Lower lobe of right lung (tissue), 2 donors: Measurements from ENCODE around the gene ZBTB42. TPM values are rescaled to one million over a fixed set of nuclear protein-coding genes. Genes with fewer than 3 reads are reported as not detected.

Experiments used
- ATAC-seq, 2 donors: fragments of 200-7000 bp; cut with Tn5 transposase; one replicate each; pipeline ENCODE4 v1.9.1; 2020 to 2022; ENCODE audit warnings: mild to moderate bottlenecking in 2 of 2, moderate library complexity in 2 of 2
- DNase-seq: peaks from one replicate; pipeline ENCODE4 v3.0.0-alpha.2; 2020
- H3K27ac ChIP-seq: fragments of 200-600 bp; one replicate; pipeline ENCODE4 v1.8.0; 2022
- H3K27me3 ChIP-seq: fragments of 200-600 bp; one replicate; pipeline ENCODE4 v1.8.0; 2022; ENCODE audit warnings: low read depth
- H3K36me3 ChIP-seq: fragments of 200-600 bp; one replicate; pipeline ENCODE4 v1.8.0; 2022; ENCODE audit warnings: mild to moderate bottlenecking
- H3K4me1 ChIP-seq: fragments of 200-600 bp; one replicate; pipeline ENCODE4 v1.8.0; 2022
- H3K4me3 ChIP-seq: fragments of 200-600 bp; one replicate; pipeline ENCODE4 v1.8.0; 2022; ENCODE audit warnings: mild to moderate bottlenecking
- H3K9me3 ChIP-seq: fragments of 200-600 bp; one replicate; pipeline ENCODE4 v1.8.0; 2022
- CTCF ChIP-seq: fragments of 200-600 bp; IDR thresholded peaks from one replicate; pipeline ENCODE4 v1.8.0; 2022; ENCODE audit warnings: antibody characterized with exemption, mild to moderate bottlenecking
- intact Hi-C: fragments of 100-400 bp; cut with DNase I; formaldehyde crosslinking; loops from one replicate; pipeline ENCODE4 v1.11.0; 2022
- total RNA-seq: library from RNA; stranded (reverse); fragmentation: NEBNext Ultra II Directional; extraction: Animal tissue kit (Norgen Biotek cat#: 25700); gene quantifications from one replicate; pipeline ENCODE4 v1.2.1, GENCODE V29; 2021
- donor health status: DM: no; HTN: yes; CAD: no; lungs with severe emphysema.

Gene ZBTB42
- total RNA-seq, 1 donor from 2014 or later = 13.1 TPM

- H3K27ac ChIP-seq = peak overlapping the region; percentile 98
- peaks cover 37% of the 10 kb centered on the region for H3K36me3 ChIP-seq
- H3K4me3 ChIP-seq = peak overlapping the region; percentile 98
- ATAC-seq (peak; percentile 4 to 18), DNase-seq (no peak)
- no peak for TF ChIP-seq CTCF
- no peaks in the 10 kb centered on the region for H3K27me3 ChIP-seq
- intact Hi-C loops = no loop called here
- H3K4me1 ChIP-seq = peaks cover 22% of the 10 kb centered on the region
- no peaks in the 10 kb centered on the region for H3K9me3 ChIP-seq
Observed at GRCh38 chr14:104753528-104754212, 47.2 kb upstream of the ZBTB42 start.

- Histone ChIP-seq H3K36me3 (peaks cover 43% of the 10 kb centered on the region), H3K4me3 (peak overlapping the region; percentile 98), H3K4me1 (peaks cover 22% of the 10 kb centered on the region), H3K27ac (peak overlapping the region; percentile 98), H3K9me3 (no peaks in the 10 kb centered on the region), H3K27me3 (no peaks in the 10 kb centered on the region)
- DNase-seq = no peak
- intact Hi-C loops = no loop called here
- TF ChIP-seq CTCF = no peak
- ATAC-seq = no peak
Observed at GRCh38 chr14:104754213-104754851, 46.6 kb upstream of the ZBTB42 start.

DNA sequence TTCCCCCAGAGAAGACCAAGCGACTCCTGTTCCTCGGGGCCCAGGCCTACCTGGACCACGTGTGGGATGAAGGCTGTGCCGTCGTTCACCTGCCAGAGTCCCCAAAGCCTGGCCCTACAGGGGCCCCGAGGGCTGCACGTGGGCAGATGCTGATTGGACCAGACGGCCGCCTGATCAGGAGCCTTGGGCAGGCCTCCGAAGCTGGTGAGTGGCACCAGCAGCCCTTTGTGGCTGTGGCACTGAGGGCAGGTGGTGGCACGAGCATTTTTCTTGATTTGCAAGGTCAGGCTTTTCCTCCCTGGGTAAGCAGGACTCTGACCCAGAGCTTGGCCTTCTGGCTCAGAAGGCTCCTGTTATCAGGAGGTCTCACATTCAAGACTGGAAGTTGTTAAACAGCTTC is 45.3 kb upstream of the ZBTB42 start:
- H3K27me3 ChIP-seq = no peaks in the 10 kb centered on the region
- no peak for ATAC-seq
- H3K36me3 ChIP-seq = peaks cover 54% of the 10 kb centered on the region
- DNase-seq = no peak
- TF ChIP-seq CTCF = no peak
- intact Hi-C loops = no loop called here
- H3K27ac ChIP-seq = no peak overlapping the region
- peaks cover 22% of the 10 kb centered on the region for H3K4me1 ChIP-seq
- H3K4me3 ChIP-seq = no peak overlapping the region
- no peaks in the 10 kb centered on the region for H3K9me3 ChIP-seq

DNA sequence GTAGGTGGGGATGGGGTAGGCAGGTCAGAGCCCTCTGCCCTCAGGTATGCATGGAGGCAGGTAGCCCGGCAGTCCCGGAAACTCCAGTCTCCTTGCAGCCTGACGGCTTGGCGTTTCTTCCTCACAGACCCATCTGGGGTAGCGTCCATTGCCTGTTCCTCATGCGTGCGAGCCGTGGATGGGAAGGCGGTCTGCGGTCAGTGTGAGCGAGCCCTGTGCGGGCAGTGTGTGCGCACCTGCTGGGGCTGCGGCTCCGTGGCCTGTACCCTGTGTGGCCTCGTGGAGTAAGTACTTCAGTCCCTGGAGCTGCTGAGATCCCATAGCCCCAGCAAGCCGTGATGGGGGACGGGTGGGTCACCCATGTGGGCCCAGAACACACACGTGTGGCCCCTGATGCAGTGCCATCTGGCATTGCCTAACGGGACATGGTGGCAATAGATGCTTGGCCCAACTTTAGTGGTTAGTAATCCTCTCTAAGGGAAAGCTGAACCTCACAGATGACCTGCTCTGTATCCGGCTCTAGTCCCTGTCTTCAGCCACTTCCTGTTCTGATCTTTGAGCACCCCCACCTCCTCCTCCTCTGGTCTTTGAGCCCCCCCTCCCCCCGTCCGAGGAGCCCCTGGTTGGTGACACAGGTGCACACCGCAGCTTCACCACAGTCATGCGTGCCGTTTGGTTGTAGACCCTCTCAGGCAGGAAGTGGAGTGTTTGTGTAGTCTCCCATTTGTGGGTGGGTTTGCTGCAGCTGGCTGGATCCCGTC is 44.2 kb upstream of the ZBTB42 start:
- Histone ChIP-seq H3K4me3 (no peak overlapping the region), H3K36me3 (peaks cover 64% of the 10 kb centered on the region), H3K27me3 (no peaks in the 10 kb centered on the region), H3K4me1 (peaks cover 22% of the 10 kb centered on the region), H3K27ac (no peak overlapping the region), H3K9me3 (no peaks in the 10 kb centered on the region)
- intact Hi-C loops = no loop called here
- TF ChIP-seq CTCF = no peak
- ATAC-seq (no peak), DNase-seq (no peak)

DNA sequence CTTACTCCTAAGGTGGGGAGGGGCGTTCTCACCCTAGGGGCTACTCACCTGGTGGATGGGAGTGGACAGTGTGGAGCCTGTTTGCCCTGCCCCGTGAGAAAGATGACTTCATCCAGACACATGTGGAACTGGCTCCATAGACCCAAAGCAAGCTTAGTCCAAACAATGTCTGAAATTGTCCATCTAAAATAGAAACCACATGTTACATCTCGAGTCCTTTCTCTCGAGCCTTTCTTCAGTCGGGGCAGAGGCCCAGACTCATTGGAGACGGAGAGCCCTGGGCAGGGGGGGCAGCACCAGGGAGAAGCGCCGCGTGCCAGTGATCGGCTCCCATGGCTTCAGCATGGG is 43.7 kb upstream of the ZBTB42 start:
- intact Hi-C loops = no loop called here
- H3K36me3 ChIP-seq = peaks cover 68% of the 10 kb centered on the region
- ATAC-seq (no peak), DNase-seq (no peak)
- no peak overlapping the region for H3K27ac ChIP-seq
- no peak for TF ChIP-seq CTCF
- no peak overlapping the region for H3K4me3 ChIP-seq
- H3K4me1 ChIP-seq = peaks cover 18% of the 10 kb centered on the region
- no peaks in the 10 kb centered on the region for H3K27me3 ChIP-seq
- H3K9me3 ChIP-seq = no peaks in the 10 kb centered on the region
